H1 (cell line): ENCODE measurements around the gene SLPI. TPM values are rescaled to one million over a fixed set of nuclear protein-coding genes. Genes with fewer than 3 reads are reported as not detected.

Experiments used
- CTCF ChIA-PET: fragments of 300-600 bp; sonication (Branson Sonifier 250); formaldehyde crosslinking; loops from one replicate; lab custom pipeline; 2021; ENCODE audit not compliant: partially characterized antibody; lab: Charles Lee
- POLR2A ChIA-PET: fragments of 300-600 bp; sonication (Branson Sonifier 250); formaldehyde crosslinking; loops from one replicate; lab custom pipeline; 2021; ENCODE audit warnings: inconsistent platforms; ENCODE audit not compliant: partially characterized antibody; lab: Charles Lee
- DNase-seq, 2 experiments: peaks; one replicate each; pipeline versions ENCODE4 v3.0.0 to v3.0.0-alpha.2; 2010 to 2022; ENCODE audit warnings: low spot score in 2 of 2, low read depth in 1 of 2, mixed read lengths in 1 of 2
- FAIRE-seq: peaks from 2 replicates; lab custom pipeline; 2011; peaks lifted over from hg19 to GRCh38; lab: Jason Lieb, UNC
- H2AFZ ChIP-seq: 2 replicates; pipeline ENCODE4 v1.8.1; 2012; ENCODE audit warnings: low read length, inconsistent platforms
- H2AK5ac ChIP-seq: 2 replicates; pipeline ENCODE4 v1.6.1; 2013; ENCODE audit warnings: low read depth, low read length
- H2BK120ac ChIP-seq: replicated peaks from 2 replicates; pipeline ENCODE3; 2013; ENCODE audit warnings: low read depth, low read length, inconsistent platforms
- H2BK12ac ChIP-seq: 2 replicates; pipeline ENCODE4 v1.6.1; 2013; ENCODE audit warnings: low read depth, low read length
- H2BK15ac ChIP-seq: 2 replicates; pipeline ENCODE4 v1.6.1; 2013; ENCODE audit warnings: low read length
- H2BK20ac ChIP-seq: 2 replicates; pipeline ENCODE4 v1.6.1; 2013; ENCODE audit warnings: low read length
- H2BK5ac ChIP-seq: 2 replicates; pipeline ENCODE4 v1.6.1; 2013; ENCODE audit warnings: low read depth, low read length
- H3K14ac ChIP-seq: 2 replicates; pipeline ENCODE4 v1.6.1; 2013; ENCODE audit warnings: inconsistent platforms; ENCODE audit not compliant: insufficient read length
- H3K18ac ChIP-seq: 2 replicates; pipeline ENCODE4 v1.6.1; 2013; ENCODE audit warnings: low read length; ENCODE audit errors: extremely low read depth
- H3K23ac ChIP-seq: 2 replicates; pipeline ENCODE4 v1.6.1; 2013; ENCODE audit warnings: inconsistent platforms; ENCODE audit not compliant: insufficient read length
- H3K23me2 ChIP-seq: 2 replicates; pipeline ENCODE4 v1.6.1; 2013; ENCODE audit warnings: low read depth, low read length
- H3K27ac ChIP-seq: 2 replicates; pipeline ENCODE4 v1.6.1; 2011; ENCODE audit warnings: low read depth, low read length, inconsistent platforms
- H3K27me3 ChIP-seq, 4 experiments: replicated peaks in 1 of 4; 1 replicate in 1 of 4; 2 replicates in 3 of 4; pipeline versions ENCODE4 v1.6.1 to v1.8.1; 2011 to 2013; ENCODE audit warnings: low read length in 3 of 4, mild to moderate bottlenecking in 3 of 4, inconsistent platforms in 2 of 4, mixed read lengths in 2 of 4, moderate library complexity in 1 of 4; ENCODE audit not compliant: control insufficient read depth in 3 of 4, insufficient read depth in 3 of 4; ENCODE audit errors: extremely low read depth in 1 of 4
- H3K36me3 ChIP-seq, 4 experiments: 2 replicates each; pipeline versions ENCODE4 v1.6.1 to v1.8.1; 2011 to 2013; ENCODE audit warnings: mild to moderate bottlenecking in 4 of 4, low read length in 3 of 4, moderate library complexity in 2 of 4, control low read depth in 1 of 4, inconsistent platforms in 1 of 4; ENCODE audit not compliant: insufficient read depth in 4 of 4, control insufficient read depth in 2 of 4
- H3K4ac ChIP-seq: replicated peaks from 2 replicates; pipeline ENCODE3; 2013; ENCODE audit warnings: low read length, low read depth, mixed read lengths, inconsistent platforms; ENCODE audit not compliant: insufficient read length
- H3K4me1 ChIP-seq, 4 experiments: replicated peaks in 1 of 4; 1 replicate in 1 of 4; 2 replicates in 3 of 4; pipeline versions ENCODE4 v1.6.1 to v1.8.1; 2011 to 2013; ENCODE audit warnings: low read length in 3 of 4, inconsistent platforms in 2 of 4, mixed read lengths in 1 of 4; ENCODE audit not compliant: insufficient read depth in 4 of 4, control insufficient read depth in 3 of 4
- H3K4me2 ChIP-seq, 2 experiments: 2 replicates each; pipeline versions ENCODE4 v1.6.1 to v1.8.1; 2011 to 2013; ENCODE audit warnings: low read depth in 2 of 2, low read length in 2 of 2, control low read depth in 1 of 2, inconsistent platforms in 1 of 2, mild to moderate bottlenecking in 1 of 2; ENCODE audit not compliant: insufficient read depth in 1 of 2
- H3K4me3 ChIP-seq, 4 experiments: fragments of 200-600, 300-600 bp in 1 of 4; sonication (generic), shearing (Covaris generic), sonication (Bioruptor Twin) in 1 of 4; 2 replicates each; pipeline versions ENCODE4 v1.5.1 to v1.8.1; 2011 to 2016; ENCODE audit warnings: low read length in 4 of 4, low read depth in 3 of 4, control low read depth in 2 of 4, inconsistent platforms in 2 of 4, mild to moderate bottlenecking in 2 of 4, mixed read lengths in 1 of 4, moderate library complexity in 1 of 4; ENCODE audit not compliant: insufficient read depth in 2 of 4; ENCODE audit errors: extremely low read depth in 1 of 4
- H3K56ac ChIP-seq: replicated peaks from 2 replicates; pipeline ENCODE3; 2013; ENCODE audit warnings: low read depth, mild to moderate bottlenecking, mixed read lengths, low read length, inconsistent platforms; ENCODE audit not compliant: insufficient read length
- H3K79me1 ChIP-seq: 2 replicates; pipeline ENCODE4 v1.6.1; 2013; ENCODE audit warnings: low read depth, low read length, control low read depth
- H3K79me2 ChIP-seq, 2 experiments: 2 replicates each; pipeline versions ENCODE4 v1.6.1 to v1.8.1; 2012 to 2013; ENCODE audit warnings: low read length in 2 of 2, mild to moderate bottlenecking in 2 of 2, inconsistent platforms in 1 of 2; ENCODE audit not compliant: insufficient read depth in 2 of 2, control insufficient read depth in 1 of 2
- H3K9ac ChIP-seq, 4 experiments: replicated peaks in 1 of 4; 1 replicate in 1 of 4; 2 replicates in 3 of 4; pipeline versions ENCODE4 v1.6.1 to v1.8.1; 2011 to 2013; ENCODE audit warnings: low read depth in 3 of 4, low read length in 3 of 4, control low read depth in 2 of 4, mild to moderate bottlenecking in 2 of 4, moderate library complexity in 2 of 4, inconsistent platforms in 1 of 4; ENCODE audit errors: extremely low read depth in 1 of 4
- H3K9me3 ChIP-seq, 2 experiments: 2 replicates each; pipeline versions ENCODE4 v1.6.1 to v1.8.1; 2012 to 2013; ENCODE audit warnings: mild to moderate bottlenecking in 2 of 2, moderate library complexity in 2 of 2, control low read depth in 1 of 2, inconsistent platforms in 1 of 2, low read depth in 1 of 2, low read length in 1 of 2, mixed read lengths in 1 of 2; ENCODE audit not compliant: insufficient read depth in 2 of 2
- H4K20me1 ChIP-seq, 2 experiments: replicated peaks in 1 of 2; 2 replicates each; pipeline versions ENCODE3 to v1.8.1; 2011 to 2013; ENCODE audit warnings: inconsistent platforms in 2 of 2, low read length in 2 of 2, mild to moderate bottlenecking in 1 of 2; ENCODE audit not compliant: insufficient read depth in 2 of 2, control insufficient read depth in 1 of 2
- H4K5ac ChIP-seq: 2 replicates; pipeline ENCODE4 v1.6.1; 2013; ENCODE audit warnings: low read length, low read depth, mixed read lengths, inconsistent platforms; ENCODE audit not compliant: insufficient read length
- H4K8ac ChIP-seq: 2 replicates; pipeline ENCODE4 v1.8.0; 2013; ENCODE audit warnings: mild to moderate bottlenecking, moderate library complexity, low read length, inconsistent platforms; ENCODE audit not compliant: insufficient read depth; ENCODE audit errors: extremely low read depth
- H4K91ac ChIP-seq: replicated peaks from 2 replicates; pipeline ENCODE3; 2013; ENCODE audit warnings: low read length, mixed read lengths, inconsistent platforms; ENCODE audit not compliant: insufficient read length
- TAF7 ChIP-seq: optimal IDR thresholded peaks from 2 replicates; pipeline ENCODE3; 2011; ENCODE audit warnings: low read depth, mild to moderate bottlenecking, inconsistent platforms, low read length, moderate library complexity, borderline replicate concordance
- WGBS, 2 experiments: shearing (Covaris generic) in 1 of 2; methylation state at CpG; one replicate each; pipeline versions ENCODE4 v1.1.6 to v1.1.7; 2013 to 2015; ENCODE audit warnings: low lambda C conversion rate in 2 of 2, mixed read lengths in 2 of 2, inconsistent platforms in 1 of 2, low coverage in 1 of 2, missing lambda C conversion rate in 1 of 2; ENCODE audit not compliant: insufficient replicate concordance in 2 of 2, insufficient coverage in 1 of 2, insufficient read length in 1 of 2; ENCODE audit errors: extremely low coverage in 1 of 2, missing lambda C conversion rate in 1 of 2; 5-methylcytosine and 5-hydroxymethylcytosine counted together
- polyA plus RNA-seq, 7 experiments: library from polyadenylated mRNA; depleted of rRNA in 3 of 7; stranded (reverse) in 5 of 7; unstranded in 2 of 7; fragments of >200 nt in 5 of 7; fragments of 200-250 nt in 2 of 7; gene quantifications; 1 replicate in 5 of 7; 2 replicates in 1 of 7; 4 replicates in 1 of 7; pipeline versions ENCODE4 v1.2.1 to v1.2.3, GENCODE V29; 2011 to 2013; ENCODE audit warnings: missing spikeins in 2 of 7, mixed read lengths in 2 of 7
- total RNA-seq: library from RNA; stranded (reverse); fragmentation: NEBNext Ultra II Directional; extraction: Animal tissue kit (Norgen Biotek cat#: 25700); gene quantifications from 2 replicates; pipeline ENCODE4 v1.2.1, GENCODE V29; 2021

The SLPI gene
- total and polyA plus RNA-seq, 2 of the 8 experiments (the other 6 are each of a cell fraction or from before 2014, with no cell fraction given), result not detected

DNA sequence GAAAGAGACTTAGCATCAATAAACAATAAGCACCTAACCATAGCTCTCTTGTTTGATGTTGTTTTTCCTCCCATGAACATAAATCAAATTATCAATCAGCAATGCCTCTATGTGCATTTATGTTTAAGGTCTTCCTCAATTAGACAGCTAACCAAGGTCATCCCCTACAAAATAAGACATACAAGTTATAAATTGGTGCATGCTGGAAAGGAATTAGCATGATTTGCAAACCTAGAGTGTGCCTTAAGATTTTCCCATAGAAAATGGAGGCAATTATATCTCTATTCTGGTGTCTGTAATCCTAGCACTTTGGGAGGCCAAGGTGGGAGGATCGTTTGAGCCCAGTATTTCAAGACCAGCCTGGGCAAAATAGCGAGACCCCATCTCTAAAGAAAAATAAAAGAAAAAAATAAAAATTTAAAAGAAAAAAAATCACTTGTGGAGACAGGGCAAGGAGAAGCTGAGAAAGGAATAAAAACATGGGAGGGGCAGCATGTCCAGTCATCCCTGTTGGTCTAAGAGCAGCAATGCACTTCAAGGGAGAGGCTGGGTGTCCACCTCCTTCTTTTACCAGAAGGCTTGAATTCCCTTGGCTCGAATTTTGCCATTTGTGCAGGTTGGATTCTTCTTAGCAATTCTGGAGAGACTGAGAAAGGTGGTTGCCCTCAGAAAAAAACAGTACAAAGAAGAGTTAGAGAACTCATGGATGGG lies 9.3 kb upstream of the SLPI start:
- no peak overlapping the region for H2AFZ ChIP-seq
- no peak overlapping the region for H4K5ac ChIP-seq
- H3K79me2 ChIP-seq, result no peaks in the 10 kb centered on the region
- H4K91ac ChIP-seq, result no peak overlapping the region
- H3K4ac ChIP-seq, result no peak overlapping the region
- no peak overlapping the region for H2AK5ac ChIP-seq
- no peak overlapping the region for H2BK5ac ChIP-seq
- H3K23me2 ChIP-seq, result no peaks in the 10 kb centered on the region
- no peak overlapping the region for H3K4me2 ChIP-seq
- no peaks in the 10 kb centered on the region for H3K36me3 ChIP-seq
- no peak overlapping the region for H2BK12ac ChIP-seq
- no peak overlapping the region for H3K56ac ChIP-seq
- H3K27me3 ChIP-seq, result no peaks in the 10 kb centered on the region
- CTCF ChIA-PET, result interaction anchor here (1.0 to 1.1 kb wide), 2 partner anchors 9 to 11 kb away, joined by 3 read pairs; partner anchors contain the start of gene SLPI
- POLR2A ChIA-PET, result interaction anchor here (0.7 kb wide), 1 partner anchor 551 kb away, joined by 3 read pairs; no protein-coding TSS in a partner anchor
- no peak overlapping the region for H3K14ac ChIP-seq
- no peak overlapping the region for H2BK120ac ChIP-seq
- H2BK20ac ChIP-seq, result no peak overlapping the region
- no peak overlapping the region for H4K8ac ChIP-seq
- H3K9me3 ChIP-seq, result no peaks in the 10 kb centered on the region
- no peaks in the 10 kb centered on the region for H3K79me1 ChIP-seq
- H3K9ac ChIP-seq, result no peak overlapping the region
- H4K20me1 ChIP-seq, result no peaks in the 10 kb centered on the region
- no peak overlapping the region for H3K4me3 ChIP-seq
- no peak overlapping the region for H3K18ac ChIP-seq
- no peak overlapping the region for H2BK15ac ChIP-seq
- no peak for DNase-seq
- H3K23ac ChIP-seq, result no peak overlapping the region
- no peak for FAIRE-seq
- 91% methylated on average over 3 of the region's 3 CpGs; no CpG with 5 or more reads in 1 of the 2 experiments for WGBS, 2 experiments
- H3K4me1 ChIP-seq, result peaks cover 0 to 5% (median 2%) of the 10 kb centered on the region in 4 experiments; a peak in 5 of 7 replicates
- no peak overlapping the region for H3K27ac ChIP-seq
- TF ChIP-seq TAF7, result no peak
